ENCODE results near the gene GTF2F2. TPM values are rescaled to one million over a fixed set of nuclear protein-coding genes. Genes with fewer than 3 reads are reported as not detected.

The GTF2F2 gene
- total RNA-seq, 2 experiments from 2014 or later = 20.1 to 25.1 TPM

GRCh38 chr13:45113233-45114224 lies 6.8 kb upstream of the GTF2F2 start:
- Histone ChIP-seq H3K9me3 (ENCODE audit: low read length) (no peaks in the 10 kb centered on the region), H3K4me1 (ENCODE audit: insufficient read depth, low read length, poor library complexity, severe bottlenecking) (no peaks in the 10 kb centered on the region), H3K79me2 (ENCODE audit: insufficient read depth, low read depth, low read length) (no peaks in the 10 kb centered on the region), H3K4me3 (ENCODE audit: low read depth, low read length, poor library complexity, severe bottlenecking) (no peak overlapping the region), H3K36me3 (ENCODE audit: insufficient read depth, low read length) (no peaks in the 10 kb centered on the region), H2AFZ (ENCODE audit: low read length) (no peak overlapping the region), H3K9me2 (ENCODE audit: insufficient read depth, low read length) (no peaks in the 10 kb centered on the region), H3K27ac (ENCODE audit: low read depth, low read length, poor library complexity, severe bottlenecking) (no peak overlapping the region), H3K4me2 (ENCODE audit: low read length) (no peak overlapping the region), H4K20me1 (ENCODE audit: insufficient read depth, low read length) (no peaks in the 10 kb centered on the region)
- no peak for DNase-seq (ENCODE audit: low spot score)
- BruUV-seq (replicated peaks) = no TSS peak
- TF ChIP-seq CTCF (conservative IDR thresholded peaks at IDR 0.05; ENCODE audit: low read length) (no peak), EZH2phosphoT487 (IDR thresholded peaks at IDR 0.05; ENCODE audit: borderline replicate concordance, low read depth, low read length) (no peak)
- intact Hi-C loops (cut with micrococcal nuclease; ENCODE audit: unreplicated experiment) = no loop called here
- ChIA-PET POLR2A (interaction anchor here (0.6 to 1.2 kb wide), 2 partner anchors 10 to 25 kb away, joined by 3 to 5 read pairs; no protein-coding TSS in a partner anchor), CTCF (ENCODE audit: unreplicated experiment) (no interaction called here)

GRCh38 chr13:45119469-45119990 lies 780 bp upstream of the GTF2F2 start:
- Histone ChIP-seq H3K4me2 (ENCODE audit: low read length) (peak overlapping the region; percentile 87), H3K9me3 (ENCODE audit: low read length) (no peaks in the 10 kb centered on the region), H3K4me3 (ENCODE audit: low read depth, low read length, poor library complexity, severe bottlenecking) (peak overlapping the region; percentile 80), H4K20me1 (ENCODE audit: insufficient read depth, low read length) (peaks cover 5% of the 10 kb centered on the region; the same call in 1 of the 2 replicates), H3K27ac (ENCODE audit: low read depth, low read length, poor library complexity, severe bottlenecking) (peak overlapping the region; percentile 34), H3K9me2 (ENCODE audit: insufficient read depth, low read length) (no peaks in the 10 kb centered on the region), H3K4me1 (ENCODE audit: insufficient read depth, low read length, poor library complexity, severe bottlenecking) (peaks cover 14% of the 10 kb centered on the region), H3K36me3 (ENCODE audit: insufficient read depth, low read length) (no peaks in the 10 kb centered on the region), H2AFZ (ENCODE audit: low read length) (peak overlapping the region; percentile 96), H3K79me2 (ENCODE audit: insufficient read depth, low read depth, low read length) (peaks cover 36% of the 10 kb centered on the region)
- TSS peak; percentile 91 for BruUV-seq (replicated peaks)
- TF ChIP-seq EZH2phosphoT487 (IDR thresholded peaks at IDR 0.05; ENCODE audit: borderline replicate concordance, low read depth, low read length) = no peak
- no peak for TF ChIP-seq CTCF (conservative IDR thresholded peaks at IDR 0.05; ENCODE audit: low read length)
- DNase-seq (ENCODE audit: low spot score) = peak; percentile 52
- CTCF ChIA-PET (ENCODE audit: unreplicated experiment) = interaction anchor here (0.6 kb wide), 1 partner anchor 16 kb away, joined by 3 read pairs; no protein-coding TSS in a partner anchor
- POLR2A ChIA-PET = interaction anchor here (1.0 to 1.4 kb wide), 4 partner anchors 17 to 222 kb away, joined by 3 to 7 read pairs (median 4); partner anchors contain the start of gene TPT1
- intact Hi-C loops (cut with micrococcal nuclease; ENCODE audit: unreplicated experiment) = no loop called here
